PC-9 (cell line): ENCODE measurements around the gene HAAO. TPM values are rescaled to one million over a fixed set of nuclear protein-coding genes. Genes with fewer than 3 reads are reported as not detected.

Experiments
- BruUV-seq: library from RNA; stranded (reverse); fragments of 400-500 nt; replicated peaks from 2 replicates; lab custom pipeline; 2021; lab: Mats Ljungman, UMichigan
- CTCF ChIA-PET: fragments of 300-600 bp; sonication (Branson Sonifier 250); formaldehyde crosslinking; loops from one replicate; lab custom pipeline; 2022; ENCODE audit warnings: antibody characterized with exemption; lab: Charles Lee
- POLR2A ChIA-PET: fragments of 300-600 bp; sonication (Branson Sonifier 250); formaldehyde crosslinking; loops from one replicate; lab custom pipeline; 2022; ENCODE audit warnings: antibody characterized with exemption; ENCODE audit not compliant: unreplicated experiment; lab: Charles Lee
- DNase-seq, 2 experiments: peaks; one replicate each; pipeline versions ENCODE4 v3.0.0 to v3.0.0-alpha.2; 2015 to 2022; ENCODE audit warnings: mixed read lengths in 1 of 2
- H2AFZ ChIP-seq: fragments of 200-600 bp; sonication (generic); 2 replicates; pipeline ENCODE4 v1.8.1; 2017; ENCODE audit warnings: antibody characterized with exemption
- H3F3A ChIP-seq: fragments of 200-600 bp; sonication (generic); 2 replicates; pipeline ENCODE4 v1.8.1; 2017; ENCODE audit warnings: antibody characterized with exemption, mild to moderate bottlenecking, low read depth; ENCODE audit not compliant: insufficient read depth
- H3K27ac ChIP-seq: fragments of 200-600 bp; sonication (generic); 2 replicates; pipeline ENCODE4 v1.6.1; 2016; ENCODE audit warnings: mixed run types
- H3K27me3 ChIP-seq: fragments of 200-600 bp; sonication (generic); 2 replicates; pipeline ENCODE4 v1.6.1; 2016; ENCODE audit warnings: low read depth, mixed run types; ENCODE audit not compliant: insufficient read depth
- H3K36me3 ChIP-seq: fragments of 200-600 bp; sonication (generic); 2 replicates; pipeline ENCODE4 v1.6.1; 2016; ENCODE audit warnings: low read depth, mixed run types
- H3K4me1 ChIP-seq: fragments of 200-600 bp; sonication (generic); replicated peaks from 2 replicates; pipeline ENCODE4 v1.6.1; 2016; ENCODE audit warnings: mixed run types; ENCODE audit not compliant: insufficient read depth
- H3K4me2 ChIP-seq: fragments of 200-600 bp; sonication (generic); 2 replicates; pipeline ENCODE4 v1.6.1; 2017; ENCODE audit warnings: mixed run types
- H3K4me3 ChIP-seq: fragments of 200-600 bp; sonication (generic); 2 replicates; pipeline ENCODE4 v1.6.1; 2016; ENCODE audit warnings: mixed run types
- H3K79me2 ChIP-seq: fragments of 200-600 bp; sonication (generic); 2 replicates; pipeline ENCODE4 v1.6.1; 2017; ENCODE audit warnings: low read depth, mixed run types
- H3K9me2 ChIP-seq: fragments of 200-600 bp; sonication (generic); 2 replicates; pipeline ENCODE4 v1.8.1; 2017; ENCODE audit warnings: mild to moderate bottlenecking; ENCODE audit not compliant: insufficient read depth
- H3K9me3 ChIP-seq: fragments of 200-600 bp; sonication (generic); 2 replicates; pipeline ENCODE4 v1.8.1; 2016; ENCODE audit warnings: low read depth; ENCODE audit not compliant: insufficient read depth
- H4K20me1 ChIP-seq: fragments of 200-600 bp; sonication (generic); 2 replicates; pipeline ENCODE4 v1.8.1; 2017; ENCODE audit not compliant: insufficient read depth
- CTCF ChIP-seq: fragments of 200-600 bp; sonication (generic); conservative IDR thresholded peaks from 2 replicates; pipeline ENCODE4 v1.6.1; 2017; ENCODE audit warnings: mixed run types, antibody characterized with exemption, mild to moderate bottlenecking, moderate library complexity
- EZH2 ChIP-seq: fragments of 200-600 bp; sonication (generic); IDR thresholded peaks from 2 replicates; pipeline ENCODE4 v1.8.0; 2017; ENCODE audit warnings: antibody characterized with exemption, low read depth
- intact Hi-C: fragments of 100-400 bp; cut with micrococcal nuclease; formaldehyde crosslinking; loops from one replicate; pipeline ENCODE4 v1.10.0; 2022; ENCODE audit not compliant: unreplicated experiment
- total RNA-seq: library from RNA; stranded (reverse); gene quantifications from 2 replicates; pipeline ENCODE4 v1.2.3, GENCODE V29; 2021

The HAAO gene
- total RNA-seq, 1 experiment from 2014 or later: not detected

- CTCF ChIA-PET: no interaction called here
- TF ChIP-seq CTCF: no peak
- TF ChIP-seq EZH2: no peak
- intact Hi-C loops: no loop called here
- Histone ChIP-seq H3K9me2 (no peaks in the 10 kb centered on the region; the same call in 1 of the 2 replicates), H3F3A (no peaks in the 10 kb centered on the region), H3K27me3 (no peaks in the 10 kb centered on the region), H3K9me3 (peaks cover 11% of the 10 kb centered on the region), H4K20me1 (no peaks in the 10 kb centered on the region), H3K4me2 (no peak overlapping the region), H3K4me1 (no peaks in the 10 kb centered on the region), H3K36me3 (no peaks in the 10 kb centered on the region), H3K4me3 (no peak overlapping the region), H3K27ac (no peak overlapping the region), H2AFZ (no peak overlapping the region), H3K79me2 (no peaks in the 10 kb centered on the region)
- no peak for DNase-seq
- BruUV-seq: no TSS peak
- POLR2A ChIA-PET: no interaction called here
Measured at GRCh38 chr2:42775810-42776209, 16.6 kb downstream of the HAAO start.

- H2AFZ ChIP-seq: no peak overlapping the region
- TF ChIP-seq EZH2 (no peak), CTCF (no peak)
- DNase-seq: no peak
- ChIA-PET POLR2A (no interaction called here), CTCF (no interaction called here)
- H3K79me2 ChIP-seq: no peaks in the 10 kb centered on the region
- H3K4me2 ChIP-seq: no peak overlapping the region
- no peak overlapping the region for H3K27ac ChIP-seq
- no peaks in the 10 kb centered on the region for H4K20me1 ChIP-seq
- intact Hi-C loops: no loop called here
- H3K36me3 ChIP-seq: no peaks in the 10 kb centered on the region
- H3F3A ChIP-seq: no peaks in the 10 kb centered on the region
- no TSS peak for BruUV-seq
- no peaks in the 10 kb centered on the region for H3K4me1 ChIP-seq
- no peaks in the 10 kb centered on the region; the same call in 1 of the 2 replicates for H3K9me2 ChIP-seq
- peaks cover 11% of the 10 kb centered on the region; the same call in 1 of the 2 replicates for H3K9me3 ChIP-seq
- H3K4me3 ChIP-seq: no peak overlapping the region
- H3K27me3 ChIP-seq: no peaks in the 10 kb centered on the region
Measured at GRCh38 chr2:42775186-42775585, 17.2 kb downstream of the HAAO start.

GRCh38 chr2:42771546-42772153 lies 20.7 kb downstream of the HAAO start:
- Histone ChIP-seq H3K4me3 (no peak overlapping the region), H3K9me2 (no peaks in the 10 kb centered on the region; the same call in 1 of the 2 replicates), H4K20me1 (no peaks in the 10 kb centered on the region), H3K9me3 (no peaks in the 10 kb centered on the region), H3K4me1 (no peaks in the 10 kb centered on the region), H3K4me2 (no peak overlapping the region), H2AFZ (no peak overlapping the region), H3K27ac (no peak overlapping the region), H3F3A (no peaks in the 10 kb centered on the region; the same call in 1 of the 2 replicates), H3K79me2 (no peaks in the 10 kb centered on the region), H3K36me3 (no peaks in the 10 kb centered on the region), H3K27me3 (no peaks in the 10 kb centered on the region)
- POLR2A ChIA-PET: no interaction called here
- no TSS peak for BruUV-seq
- no peak for TF ChIP-seq CTCF
- CTCF ChIA-PET: interaction anchor here (0.7 kb wide), 1 partner anchor 1114 kb away, joined by 8 read pairs; no protein-coding TSS in a partner anchor
- no peak for DNase-seq
- intact Hi-C loops: no loop called here
